ENCODE measurements around the gene LRRC58.
"Not testable (repeated sequence)": the region's sequence is repeated elsewhere in the genome, so short reads cannot be mapped to it uniquely, and the experiment has no call there.

Gene LRRC58

GRCh38 chr3:120348991-120349854 lies at the start of gene LRRC58:
Gene LRRC58 (minus strand): TSS chr3:120349354. CDS start chr3:120349243, 111 bp downstream.
- DNase-seq, result peak; percentile 16

- DNase-seq, result no peak
Observed at GRCh38 chr3:120396469-120396868, 47.3 kb upstream of the LRRC58 start.

GRCh38 chr3:120394347-120394746 lies 45.2 kb upstream of the LRRC58 start:
- DNase-seq, result no peak

- DNase-seq, result no peak
Observed at GRCh38 chr3:120393761-120394160, 44.6 kb upstream of the LRRC58 start.

- DNase-seq, result no peak
Observed at GRCh38 chr3:120393243-120393642, 44.1 kb upstream of the LRRC58 start.

- DNase-seq, result no peak
Observed at GRCh38 chr3:120382941-120383447, 33.8 kb upstream of the LRRC58 start.

- DNase-seq, result no peak
Observed at GRCh38 chr3:120381503-120381902, 32.3 kb upstream of the LRRC58 start.

GRCh38 chr3:120377948-120378347 lies 28.8 kb upstream of the LRRC58 start:
- DNase-seq, result not testable (repeated sequence)

GRCh38 chr3:120370463-120370862 lies 21.3 kb upstream of the LRRC58 start:
- DNase-seq, result no peak

- DNase-seq, result no peak
Observed at GRCh38 chr3:120369037-120369467, 19.9 kb upstream of the LRRC58 start.

- DNase-seq, result no peak
Observed at GRCh38 chr3:120368172-120368571, 19.0 kb upstream of the LRRC58 start.

- DNase-seq, result no peak
Observed at GRCh38 chr3:120364821-120365220, 15.7 kb upstream of the LRRC58 start.

- no peak for DNase-seq
Observed at GRCh38 chr3:120364101-120364500, 14.9 kb upstream of the LRRC58 start.

- DNase-seq, result no peak
Observed at GRCh38 chr3:120357807-120358206, 8.7 kb upstream of the LRRC58 start.

- DNase-seq, result no peak
Observed at GRCh38 chr3:120355486-120355885, 6.3 kb upstream of the LRRC58 start.

- no peak for DNase-seq
Observed at GRCh38 chr3:120353463-120353862, 4.3 kb upstream of the LRRC58 start.

- DNase-seq, result no peak
Observed at GRCh38 chr3:120352017-120352416, 2.9 kb upstream of the LRRC58 start.

- no peak for DNase-seq
Observed at GRCh38 chr3:120350401-120350941, 1.3 kb upstream of the LRRC58 start.

GRCh38 chr3:120349855-120350125 lies 636 bp upstream of the LRRC58 start:
- DNase-seq, result no peak

- no peak for DNase-seq
Observed at GRCh38 chr3:120348065-120348990, 826 bp downstream of the LRRC58 start.

- no peak for DNase-seq
Observed at GRCh38 chr3:120344349-120344748, 4.8 kb downstream of the LRRC58 start.

GRCh38 chr3:120341658-120342346 lies 7.4 kb downstream of the LRRC58 start:
- DNase-seq, result no peak

- no peak for DNase-seq
Observed at GRCh38 chr3:120339362-120339761, 9.8 kb downstream of the LRRC58 start.
